Measurements from ENCODE around the gene TMPRSS15.

- TF ChIP-seq CTCF (conservative IDR thresholded peaks at IDR 0.05 in 1 of 2, IDR thresholded peaks at IDR 0.05 in 1 of 2; ENCODE audit: extremely low read depth in 1 of 2, insufficient read depth in 1 of 2, low read depth in 1 of 2, low read length in 2 of 2): no peak
- TF ChIP-seq EZH2 (IDR thresholded peaks at IDR 0.05; ENCODE audit: borderline replicate concordance, low read length): no peak
Observed at GRCh38 chr21:18340387-18340942, 63.1 kb downstream of the TMPRSS15 start.
